HEK293 (cell line): ENCODE measurements around the gene ST6GAL1.

Experiments
- CTCF ChIA-PET: fragments of 350-600 bp; formaldehyde crosslinking; extraction: SDS; loops from one replicate; lab custom pipeline; 2021; ENCODE audit warnings: antibody characterized with exemption; lab: Yijun Ruan, JAX
- POLR2A ChIA-PET: fragments of 300-600 bp; formaldehyde crosslinking; extraction: SDS; loops from one replicate; lab custom pipeline; 2020; ENCODE audit warnings: antibody characterized with exemption, inconsistent platforms; lab: Yijun Ruan, JAX
- H3K27ac ChIP-seq: fragments of 200-500 bp; sonication (Bioruptor generic); 2 replicates; pipeline ENCODE4 v1.5.1; 2014; ENCODE audit warnings: low read depth, low read length, control low read depth, inconsistent platforms; ENCODE audit errors: extremely low read depth
- H3K36me3 ChIP-seq, 2 experiments: fragments of 200-500 bp in 1 of 2; sonication (Bioruptor generic) in 1 of 2; 1 replicate in 1 of 2; 2 replicates in 1 of 2; pipeline ENCODE4 v1.5.1; 2014 to 2017; ENCODE audit warnings: inconsistent platforms in 2 of 2, low read length in 2 of 2; ENCODE audit not compliant: control insufficient read depth in 2 of 2, insufficient read depth in 1 of 2
- H3K4me1 ChIP-seq: fragments of 200-500 bp; sonication (Bioruptor generic); 2 replicates; pipeline ENCODE4 v1.5.1; 2014; ENCODE audit warnings: mild to moderate bottlenecking, low read length, inconsistent platforms; ENCODE audit not compliant: control insufficient read depth, insufficient read depth
- H3K4me3 ChIP-seq: 2 replicates; pipeline ENCODE4 v1.5.1; 2011; ENCODE audit warnings: low read depth, mild to moderate bottlenecking, control low read depth, low read length, moderate library complexity
- H3K9me3 ChIP-seq: fragments of 200-500 bp; sonication (Bioruptor generic); 2 replicates; pipeline ENCODE4 v1.5.1; 2014; ENCODE audit warnings: low read depth, low read length, inconsistent platforms; ENCODE audit not compliant: control insufficient read depth, insufficient read depth
- BCL11B ChIP-seq: fragments of 450-650 bp; formaldehyde crosslinking; IDR thresholded peaks from 2 replicates; pipeline ENCODE4 v1.5.1; 2016; ENCODE audit warnings: low read depth, missing biosample characterization, missing genetic modification characterization
- ELK4 ChIP-seq: IDR thresholded peaks from 2 replicates; pipeline ENCODE4 v1.6.1; 2011; ENCODE audit warnings: mild to moderate bottlenecking, low read depth, low read length, borderline replicate concordance
- GLIS1 ChIP-seq: fragments of 450-650 bp; formaldehyde crosslinking; IDR thresholded peaks from 2 replicates; pipeline ENCODE4 v1.5.1; 2016; ENCODE audit warnings: missing biosample characterization, missing genetic modification characterization
- REPIN1 ChIP-seq: fragments of 450-650 bp; formaldehyde crosslinking; IDR thresholded peaks from 2 replicates; pipeline ENCODE4 v1.5.1; 2017; ENCODE audit warnings: missing biosample characterization, missing genetic modification characterization, low read depth
- WT1 ChIP-seq: fragments of 450-650 bp; formaldehyde crosslinking; IDR thresholded peaks from 2 replicates; pipeline ENCODE4 v1.5.1; 2016; ENCODE audit warnings: missing biosample characterization, missing genetic modification characterization
- ZNF302 ChIP-seq: fragments of 450-650 bp; formaldehyde crosslinking; IDR thresholded peaks from 2 replicates; pipeline ENCODE4 v1.5.1; 2016; ENCODE audit warnings: missing biosample characterization, missing genetic modification characterization, low read depth
- ZNF514 ChIP-seq: fragments of 450-650 bp; formaldehyde crosslinking; IDR thresholded peaks from 2 replicates; pipeline ENCODE4 v1.5.1; 2016; ENCODE audit warnings: missing biosample characterization, missing genetic modification characterization
- ZNF544 ChIP-seq: fragments of 450-650 bp; formaldehyde crosslinking; IDR thresholded peaks from 2 replicates; pipeline ENCODE4 v1.5.0; 2017; ENCODE audit warnings: missing biosample characterization, missing genetic modification characterization
- ZNF596 ChIP-seq: fragments of 450-650 bp; IDR thresholded peaks from 2 replicates; pipeline ENCODE4 v1.5.0; 2018; ENCODE audit warnings: missing biosample characterization, mild to moderate bottlenecking, missing genetic modification characterization, moderate library complexity
- ZNF654 ChIP-seq: fragments of 450-650 bp; formaldehyde crosslinking; IDR thresholded peaks from 2 replicates; pipeline ENCODE4 v1.5.1; 2016; ENCODE audit warnings: low read depth, missing biosample characterization, missing genetic modification characterization
- ZNF776 ChIP-seq: fragments of 450-650 bp; formaldehyde crosslinking; IDR thresholded peaks from 2 replicates; pipeline ENCODE4 v1.5.0; 2017; ENCODE audit warnings: missing biosample characterization, missing genetic modification characterization, borderline replicate concordance
- ZNF785 ChIP-seq: fragments of 450-650 bp; formaldehyde crosslinking; IDR thresholded peaks from 2 replicates; pipeline ENCODE4 v1.5.1; 2016; ENCODE audit warnings: missing biosample characterization, missing genetic modification characterization
- TF ChIP-seq, protein P1 (sequence below): fragments of 450-650 bp; formaldehyde crosslinking; IDR thresholded peaks from 2 replicates; pipeline ENCODE4 v1.5.1; 2016; ENCODE audit warnings: missing biosample characterization, missing genetic modification characterization
- TF ChIP-seq, protein P2 (sequence below): fragments of 450-650 bp; formaldehyde crosslinking; optimal IDR thresholded peaks from 2 replicates; pipeline ENCODE3; 2016; ENCODE audit warnings: missing biosample characterization, mild to moderate bottlenecking, missing genetic modification characterization
- TF ChIP-seq, protein P3 (sequence below): fragments of 450-650 bp; formaldehyde crosslinking; IDR thresholded peaks from 2 replicates; pipeline ENCODE4 v1.5.1; 2016; ENCODE audit warnings: missing biosample characterization, missing genetic modification characterization

ST6GAL1 gene

GRCh38 chr3:187062526-187063177 lies 132.3 kb downstream of the ST6GAL1 start:
- Histone ChIP-seq H3K9me3 (no peaks in the 10 kb centered on the region), H3K4me3 (no peak overlapping the region), H3K4me1 (no peaks in the 10 kb centered on the region), H3K27ac (no peak overlapping the region)
- POLR2A ChIA-PET, result no interaction called here
- no peak for TF ChIP-seq ZNF596 (tag by site-specific recombination)
- no peak for TF ChIP-seq BCL11B
- no peak for TF ChIP-seq ELK4
- TF ChIP-seq, protein P1, sequence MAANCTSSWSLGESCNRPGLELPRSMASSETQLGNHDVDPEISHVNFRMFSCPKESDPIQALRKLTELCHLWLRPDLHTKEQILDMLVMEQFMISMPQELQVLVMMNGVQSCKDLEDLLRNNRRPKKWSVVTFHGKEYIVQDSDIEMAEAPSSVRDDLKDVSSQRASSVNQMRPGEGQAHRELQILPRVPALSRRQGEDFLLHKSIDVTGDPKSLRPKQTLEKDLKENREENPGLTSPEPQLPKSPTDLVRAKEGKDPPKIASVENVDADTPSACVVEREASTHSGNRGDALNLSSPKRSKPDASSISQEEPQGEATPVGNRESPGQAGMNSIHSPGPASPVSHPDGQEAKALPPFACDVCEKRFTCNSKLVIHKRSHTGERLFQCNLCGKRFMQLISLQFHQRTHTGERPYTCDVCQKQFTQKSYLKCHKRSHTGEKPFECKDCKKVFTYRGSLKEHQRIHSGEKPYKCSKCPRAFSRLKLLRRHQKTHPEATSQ (tag by site-specific recombination), result no peak
- TF ChIP-seq ZNF302, result no peak
- TF ChIP-seq, all 188 proteins: peak for 0
- CTCF ChIA-PET, result interaction anchor here (0.7 kb wide), 1 partner anchor 136 kb away, joined by 3 read pairs; no protein-coding TSS in a partner anchor
- no peaks in the 10 kb centered on the region for H3K36me3 ChIP-seq

DNA sequence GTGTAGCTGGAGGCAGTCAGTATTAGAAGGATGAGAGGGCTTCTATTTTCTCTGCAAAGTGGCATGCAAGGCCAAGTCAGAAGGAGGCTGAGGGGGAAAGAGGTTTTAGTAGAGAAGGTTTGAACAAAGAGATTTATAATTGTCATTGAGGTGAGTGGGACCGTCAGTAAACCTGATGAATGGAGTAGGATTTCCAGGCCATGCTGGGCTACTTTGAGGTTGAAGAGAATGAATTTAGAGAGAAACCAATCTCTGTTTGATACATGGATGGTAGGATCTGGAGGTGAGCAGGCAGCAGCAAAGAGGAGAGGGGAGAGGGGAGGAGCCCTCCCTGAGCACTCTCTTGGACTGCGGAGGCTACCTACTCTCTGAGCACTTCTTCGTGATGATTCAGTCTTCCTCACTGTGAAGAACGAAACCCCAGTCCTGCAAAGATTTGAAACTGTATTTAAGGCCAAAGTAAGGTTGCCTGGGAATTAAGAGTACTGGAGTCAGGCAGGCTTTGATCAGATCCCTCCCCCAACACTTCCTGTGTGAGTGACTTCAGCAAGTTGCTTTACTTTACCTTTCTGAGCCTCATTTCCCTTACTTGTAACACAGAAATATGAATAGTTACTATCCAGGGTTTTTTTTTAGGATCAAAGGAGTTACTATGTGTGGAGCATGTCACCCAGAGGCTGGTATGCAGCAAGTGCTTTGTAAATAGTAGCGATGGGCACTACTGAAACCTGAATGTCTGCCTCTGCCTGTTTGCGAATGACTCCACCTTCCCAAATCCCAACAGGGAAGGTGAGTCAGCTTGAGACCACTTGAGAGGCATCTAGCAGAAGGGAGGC lies 133.2 kb downstream of the ST6GAL1 start:
- TF ChIP-seq, protein P2, sequence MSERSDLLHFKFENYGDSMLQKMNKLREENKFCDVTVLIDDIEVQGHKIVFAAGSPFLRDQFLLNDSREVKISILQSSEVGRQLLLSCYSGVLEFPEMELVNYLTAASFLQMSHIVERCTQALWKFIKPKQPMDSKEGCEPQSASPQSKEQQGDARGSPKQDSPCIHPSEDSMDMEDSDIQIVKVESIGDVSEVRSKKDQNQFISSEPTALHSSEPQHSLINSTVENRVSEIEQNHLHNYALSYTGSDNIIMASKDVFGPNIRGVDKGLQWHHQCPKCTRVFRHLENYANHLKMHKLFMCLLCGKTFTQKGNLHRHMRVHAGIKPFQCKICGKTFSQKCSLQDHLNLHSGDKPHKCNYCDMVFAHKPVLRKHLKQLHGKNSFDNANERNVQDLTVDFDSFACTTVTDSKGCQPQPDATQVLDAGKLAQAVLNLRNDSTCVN, result no peak
- TF ChIP-seq, protein P1 (tag by site-specific recombination), result no peak
- TF ChIP-seq, protein P3, sequence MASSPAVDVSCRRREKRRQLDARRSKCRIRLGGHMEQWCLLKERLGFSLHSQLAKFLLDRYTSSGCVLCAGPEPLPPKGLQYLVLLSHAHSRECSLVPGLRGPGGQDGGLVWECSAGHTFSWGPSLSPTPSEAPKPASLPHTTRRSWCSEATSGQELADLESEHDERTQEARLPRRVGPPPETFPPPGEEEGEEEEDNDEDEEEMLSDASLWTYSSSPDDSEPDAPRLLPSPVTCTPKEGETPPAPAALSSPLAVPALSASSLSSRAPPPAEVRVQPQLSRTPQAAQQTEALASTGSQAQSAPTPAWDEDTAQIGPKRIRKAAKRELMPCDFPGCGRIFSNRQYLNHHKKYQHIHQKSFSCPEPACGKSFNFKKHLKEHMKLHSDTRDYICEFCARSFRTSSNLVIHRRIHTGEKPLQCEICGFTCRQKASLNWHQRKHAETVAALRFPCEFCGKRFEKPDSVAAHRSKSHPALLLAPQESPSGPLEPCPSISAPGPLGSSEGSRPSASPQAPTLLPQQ (tag by site-specific recombination), result no peak
- TF ChIP-seq WT1 (tag by site-specific recombination), result no peak
- TF ChIP-seq ZNF776, result no peak
- TF ChIP-seq ZNF514 (tag by site-specific recombination), result no peak
- TF ChIP-seq ZNF654 (tag by site-specific recombination), result no peak
- no peak for TF ChIP-seq ZNF785 (tag by site-specific recombination)
- no peak for TF ChIP-seq ZNF544
- no peak for TF ChIP-seq GLIS1
- TF ChIP-seq REPIN1 (tag by site-specific recombination), result no peak
- Histone ChIP-seq H3K9me3 (no peaks in the 10 kb centered on the region), H3K36me3 (no peaks in the 10 kb centered on the region), H3K4me3 (no peak overlapping the region), H3K4me1 (no peaks in the 10 kb centered on the region), H3K27ac (no peak overlapping the region)
- POLR2A ChIA-PET, result no interaction called here
- CTCF ChIA-PET, result interaction anchor here (0.7 kb wide), 1 partner anchor 135 kb away, joined by 3 read pairs; no protein-coding TSS in a partner anchor
